ENCODE data around the gene PRKAG1.
"Not testable (repeated sequence)": the region's sequence is repeated elsewhere in the genome, so short reads cannot be mapped to it uniquely, and the experiment has no call there.

The PRKAG1 gene

GRCh38 chr12:49018261-49019119 is at the start of gene PRKAG1:
TSS of gene PRKAG1 (minus strand) at chr12:49018776. CDS start at chr12:49018740, 36 bp downstream.
- peak; percentile 87 for DNase-seq

DNA sequence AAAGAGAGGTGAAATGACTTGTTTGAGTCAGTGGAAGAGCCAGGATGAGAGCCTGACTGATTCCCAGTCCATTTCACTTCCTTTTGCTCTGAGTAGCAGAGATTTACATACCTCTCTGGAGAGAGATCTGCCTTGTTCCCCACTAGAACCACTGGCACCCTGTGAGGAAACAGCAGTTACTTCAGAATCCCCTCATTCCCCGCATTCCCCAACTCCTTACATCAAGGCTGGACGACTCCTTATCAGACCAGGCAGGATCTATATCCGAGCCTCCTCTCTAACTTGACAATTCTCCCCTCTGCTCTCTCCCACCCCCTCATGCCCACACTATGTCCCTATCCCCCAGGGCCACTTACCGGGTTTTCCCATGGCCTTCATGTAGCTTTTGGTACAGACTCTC is 47.5 kb upstream of the PRKAG1 start:
- DNase-seq = no peak

DNA sequence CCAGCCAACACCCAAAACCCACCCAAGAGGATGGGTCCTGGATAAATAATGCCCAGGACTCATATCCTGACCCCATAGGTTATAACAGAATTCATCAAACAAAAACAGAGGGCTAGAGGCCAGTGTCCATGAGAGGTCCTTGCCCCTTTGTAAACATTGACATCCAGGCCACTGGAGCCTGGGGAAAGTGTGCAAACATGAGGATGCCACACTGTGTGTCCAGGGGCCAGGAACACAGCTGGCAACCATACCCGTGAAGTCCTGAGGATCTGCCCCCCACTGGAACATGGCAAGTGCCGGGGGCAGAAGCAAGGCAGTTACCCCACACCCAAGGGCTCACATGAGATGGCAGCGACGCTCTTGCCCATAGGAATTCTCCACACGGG is 46.2 kb upstream of the PRKAG1 start:
- no peak for DNase-seq

GRCh38 chr12:49061916-49062315 is 43.3 kb upstream of the PRKAG1 start:
- DNase-seq = not testable (repeated sequence)

- DNase-seq = no peak
These were observed 42.6 kb upstream of the PRKAG1 start for GRCh38 chr12:49061157-49061650.

DNA sequence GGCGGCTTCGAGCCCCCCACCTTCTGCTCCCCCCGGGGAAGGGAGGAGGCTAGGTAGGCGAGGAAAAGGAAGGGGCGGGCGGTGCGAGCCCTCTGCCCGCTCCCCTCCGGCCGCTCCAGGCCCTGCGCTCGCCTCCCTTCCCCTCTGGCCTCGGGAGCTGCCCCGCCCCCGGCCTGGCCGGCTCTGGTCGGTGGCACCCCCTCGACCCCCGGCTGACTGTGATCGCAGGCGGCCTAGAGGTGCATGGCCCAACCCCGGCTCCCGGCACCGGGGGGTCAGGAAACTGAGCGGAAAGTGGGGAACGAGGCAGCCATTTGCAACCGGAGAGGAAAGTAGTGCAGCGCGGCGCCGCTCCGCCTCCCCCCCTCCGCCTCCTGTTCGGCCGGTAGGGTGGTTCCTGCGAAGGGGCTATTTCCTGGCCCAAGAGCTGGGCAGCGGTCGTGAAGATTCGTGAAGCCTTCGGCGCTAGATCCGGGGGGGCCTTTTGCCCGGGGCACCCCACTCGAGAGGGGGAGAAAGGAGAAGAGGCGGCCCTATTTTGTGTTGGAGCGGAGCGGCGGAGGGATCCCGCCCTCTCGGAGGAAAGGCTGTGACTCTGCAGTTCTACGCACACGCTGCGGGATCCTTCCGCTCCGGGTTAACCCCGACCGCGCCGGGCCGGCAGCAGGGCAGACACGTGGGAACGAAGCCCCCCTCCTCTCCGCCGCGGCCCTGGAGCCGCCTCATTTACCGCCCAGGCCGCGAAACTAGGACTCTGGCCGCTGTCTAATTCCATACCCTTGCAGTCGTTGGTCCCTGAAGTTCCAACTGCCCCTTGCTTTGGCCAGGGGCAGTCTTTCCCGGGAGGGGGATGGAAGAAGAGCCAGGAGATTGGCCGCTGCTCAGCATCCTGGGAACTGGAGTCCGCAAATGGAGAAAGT is 41.9 kb upstream of the PRKAG1 start, which contains the start of gene KMT2D:
TSS of gene KMT2D (minus strand) at position 558 of the 920 bp plus-strand sequence. CDS start 5,470 bp downstream, outside the sequence.
- DNase-seq = peak; percentile 85

GRCh38 chr12:49059299-49060171 is 41.0 kb upstream of the PRKAG1 start:
- no peak for DNase-seq

DNA sequence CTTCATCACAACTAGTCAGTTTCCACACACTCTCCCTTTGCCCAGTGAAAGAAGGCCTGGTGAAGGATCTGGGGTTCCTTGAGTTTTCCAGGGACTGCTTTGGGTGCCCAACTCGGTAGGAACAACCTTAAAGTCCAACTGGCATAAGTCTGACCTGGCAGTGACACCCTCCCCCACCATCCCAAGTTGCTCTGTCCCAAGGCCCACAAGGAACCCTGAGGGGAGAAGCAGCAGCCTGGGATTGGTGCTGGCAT is 40.4 kb upstream of the PRKAG1 start:
- no peak for DNase-seq

- DNase-seq = no peak
These were observed 39.9 kb upstream of the PRKAG1 start for GRCh38 chr12:49058366-49059044.

GRCh38 chr12:49057888-49058287 is 39.3 kb upstream of the PRKAG1 start:
- no peak for DNase-seq

DNA sequence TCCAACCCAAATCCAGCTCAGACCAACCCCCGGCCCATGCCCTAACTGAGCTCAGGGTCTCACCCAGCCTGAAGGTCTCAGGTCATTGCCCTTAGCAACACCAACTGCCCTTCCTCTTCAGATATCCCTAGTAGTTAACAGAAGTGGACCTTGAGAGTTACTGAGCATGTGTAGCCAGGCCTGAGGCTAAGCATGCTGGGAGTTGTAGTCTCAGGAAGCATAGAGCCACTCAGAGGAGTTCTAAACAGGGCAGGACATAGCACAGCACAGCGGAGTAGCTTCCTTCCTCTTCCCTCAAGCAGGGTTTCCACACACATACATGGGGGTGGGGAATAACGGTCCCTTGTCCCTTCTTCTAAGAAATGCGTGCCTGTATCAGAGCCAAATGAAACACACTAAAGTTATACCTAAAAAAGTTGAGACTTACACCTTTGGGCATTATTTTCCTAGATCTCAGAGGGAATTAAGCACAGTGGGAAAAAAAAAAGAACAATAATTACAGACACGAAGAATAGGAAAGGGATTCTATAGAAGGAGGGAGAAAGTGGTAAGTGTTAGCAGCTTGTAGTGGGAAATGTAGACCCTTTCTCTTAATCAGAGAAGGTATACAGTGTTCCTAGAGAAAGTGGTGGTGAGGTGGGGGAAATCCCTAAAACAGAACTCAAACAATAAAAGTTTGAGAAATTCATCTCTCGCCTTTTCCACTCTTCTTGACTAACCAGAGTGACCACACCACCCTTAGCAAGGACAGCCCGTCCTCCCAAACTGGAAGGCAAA is 37.6 kb upstream of the PRKAG1 start:
- no peak for DNase-seq

GRCh38 chr12:49055092-49055491 is 36.5 kb upstream of the PRKAG1 start:
- DNase-seq = no peak

DNA sequence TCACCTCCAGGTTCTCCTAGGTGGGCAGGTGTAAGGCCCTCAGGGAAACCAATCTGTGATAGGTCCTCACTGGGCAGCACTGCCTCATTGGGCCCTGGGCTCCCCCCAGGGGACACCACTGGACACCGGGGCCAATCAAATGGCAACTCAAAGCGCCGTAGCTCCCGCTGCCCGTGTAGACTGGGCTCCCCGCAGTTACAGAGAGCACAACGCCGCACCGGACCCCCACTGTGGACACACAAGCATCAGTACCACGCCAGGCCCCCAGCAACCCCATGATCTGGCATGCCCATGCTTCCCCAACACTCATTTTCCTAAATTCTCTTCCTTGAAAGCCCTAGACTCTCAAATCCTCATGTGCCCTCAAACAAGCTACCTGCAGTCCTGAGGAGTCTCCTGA is 35.9 kb upstream of the PRKAG1 start:
- no peak for DNase-seq

GRCh38 chr12:49054096-49054495 is 35.5 kb upstream of the PRKAG1 start:
- no peak for DNase-seq

DNA sequence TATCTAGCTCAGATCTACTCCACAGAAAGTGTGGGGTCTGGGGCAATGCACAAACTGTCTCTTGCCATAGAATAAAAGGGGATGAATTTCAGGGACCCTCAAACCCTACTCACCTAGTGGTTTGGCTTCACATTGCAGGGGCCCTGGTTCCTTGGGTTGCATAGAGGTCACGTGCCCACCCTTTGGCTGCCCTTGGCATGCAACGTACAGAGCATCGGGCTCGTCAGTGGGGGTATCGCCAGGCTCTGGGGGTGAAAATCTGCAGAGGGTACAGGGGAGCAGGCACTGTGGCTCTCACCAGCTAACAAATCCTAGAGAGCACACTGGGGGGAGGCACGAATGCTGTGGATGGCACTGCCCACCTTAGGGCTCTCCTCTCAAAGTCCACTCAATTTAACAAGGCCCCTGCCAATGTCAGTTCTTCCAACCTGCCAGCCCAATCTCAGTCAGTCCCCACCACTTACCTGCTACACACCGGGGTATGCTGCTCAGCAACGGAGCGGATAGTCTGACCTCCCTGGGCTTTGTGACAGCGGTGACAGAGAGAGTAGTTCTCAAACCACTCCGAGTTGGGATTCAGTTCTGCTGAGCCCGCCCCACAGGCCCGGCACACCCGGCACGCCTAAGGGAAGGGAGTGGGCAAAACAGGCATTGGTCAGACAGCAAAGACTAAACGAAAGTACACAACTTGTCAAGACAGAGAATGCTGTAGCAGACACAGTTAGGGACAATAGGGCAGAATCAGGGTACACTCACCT is 34.1 kb upstream of the PRKAG1 start:
- no peak for DNase-seq

GRCh38 chr12:49051777-49052438 is 33.3 kb upstream of the PRKAG1 start:
- no peak for DNase-seq

DNA sequence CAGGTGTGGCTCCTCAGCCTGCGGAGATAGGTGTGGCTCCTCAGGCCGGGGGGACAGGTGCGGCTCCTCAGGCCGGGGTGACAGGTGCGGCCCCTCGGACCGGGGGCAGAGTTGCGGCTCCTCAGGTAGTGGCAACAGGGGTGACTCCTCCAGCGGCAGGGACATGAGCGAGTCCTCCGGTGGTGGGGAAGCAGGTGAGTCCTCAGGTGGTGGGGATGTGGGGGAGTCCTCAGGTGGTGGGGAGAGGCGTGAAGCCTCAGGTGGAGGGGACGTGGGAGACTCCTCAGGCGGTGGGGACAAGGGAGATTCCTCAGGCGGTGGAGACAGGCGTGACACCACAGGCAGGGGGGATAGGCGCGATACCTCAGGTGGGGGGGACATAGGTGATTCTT is 32.8 kb upstream of the PRKAG1 start:
- no peak for DNase-seq

GRCh38 chr12:49050507-49051372 is 32.2 kb upstream of the PRKAG1 start:
- DNase-seq = no peak

All from NCI-H526 treated with DMSO at 0.1 percent for 48 hours (cell line).